Measurements from ENCODE around the gene GAA.

Gene GAA

DNA sequence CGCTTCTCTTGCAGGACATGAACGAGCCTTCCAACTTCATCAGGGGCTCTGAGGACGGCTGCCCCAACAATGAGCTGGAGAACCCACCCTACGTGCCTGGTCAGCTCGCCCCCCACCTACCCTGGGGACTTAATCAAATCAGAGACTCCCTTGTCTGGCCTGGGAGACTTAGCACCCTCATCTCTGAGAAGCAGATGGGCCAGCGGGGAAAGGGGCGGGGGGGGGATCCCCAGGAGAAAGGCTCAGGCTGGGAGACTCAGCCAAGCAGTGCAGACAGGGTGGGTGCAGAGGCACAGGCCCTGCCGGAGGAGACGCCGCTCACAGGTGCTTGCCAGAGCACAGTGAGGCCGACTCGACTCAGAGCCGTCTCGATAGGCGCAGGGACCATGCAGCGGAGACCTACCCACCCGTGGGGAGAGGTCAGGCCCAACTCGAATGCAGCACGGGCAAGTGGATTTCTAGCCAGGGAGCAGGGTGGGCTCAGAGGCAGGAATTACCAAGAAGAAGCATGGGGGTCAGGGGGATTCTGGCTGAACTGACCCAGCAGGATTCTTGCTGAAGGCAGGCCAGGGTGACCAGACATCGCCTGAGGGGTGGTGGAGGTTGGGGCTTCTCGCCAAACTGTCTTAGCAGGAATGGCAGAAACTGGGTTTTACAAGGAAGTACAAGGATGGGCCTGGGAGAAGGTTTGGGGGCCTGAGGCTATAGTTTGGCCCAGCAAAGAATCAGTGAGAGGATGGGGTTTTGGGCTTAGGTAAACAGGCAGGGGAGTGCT, 9.7 kb downstream of the GAA start:
- TF ChIP-seq, protein P1, sequence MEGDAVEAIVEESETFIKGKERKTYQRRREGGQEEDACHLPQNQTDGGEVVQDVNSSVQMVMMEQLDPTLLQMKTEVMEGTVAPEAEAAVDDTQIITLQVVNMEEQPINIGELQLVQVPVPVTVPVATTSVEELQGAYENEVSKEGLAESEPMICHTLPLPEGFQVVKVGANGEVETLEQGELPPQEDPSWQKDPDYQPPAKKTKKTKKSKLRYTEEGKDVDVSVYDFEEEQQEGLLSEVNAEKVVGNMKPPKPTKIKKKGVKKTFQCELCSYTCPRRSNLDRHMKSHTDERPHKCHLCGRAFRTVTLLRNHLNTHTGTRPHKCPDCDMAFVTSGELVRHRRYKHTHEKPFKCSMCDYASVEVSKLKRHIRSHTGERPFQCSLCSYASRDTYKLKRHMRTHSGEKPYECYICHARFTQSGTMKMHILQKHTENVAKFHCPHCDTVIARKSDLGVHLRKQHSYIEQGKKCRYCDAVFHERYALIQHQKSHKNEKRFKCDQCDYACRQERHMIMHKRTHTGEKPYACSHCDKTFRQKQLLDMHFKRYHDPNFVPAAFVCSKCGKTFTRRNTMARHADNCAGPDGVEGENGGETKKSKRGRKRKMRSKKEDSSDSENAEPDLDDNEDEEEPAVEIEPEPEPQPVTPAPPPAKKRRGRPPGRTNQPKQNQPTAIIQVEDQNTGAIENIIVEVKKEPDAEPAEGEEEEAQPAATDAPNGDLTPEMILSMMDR (IDR thresholded peaks at IDR 0.05; ENCODE audit: control extremely low read depth, extremely low read depth, low read depth, missing control alignments) = no peak
- no peak for DNase-seq (ENCODE audit: extremely low spot score)
- CTCF ChIA-PET = interaction anchor here (1.8 to 2.2 kb wide), 2 partner anchors 9 to 10 kb away, joined by 8 to 15 read pairs; partner anchors contain the start of gene GAA
- POLR2A ChIA-PET = no interaction called here

- DNase-seq (ENCODE audit: extremely low spot score) = no peak
- TF ChIP-seq, protein P1 (IDR thresholded peaks at IDR 0.05; ENCODE audit: control extremely low read depth, extremely low read depth, low read depth, missing control alignments) = no peak
- POLR2A ChIA-PET = no interaction called here
- CTCF ChIA-PET = interaction anchor here (2.2 kb wide), 1 partner anchor 10 kb away, joined by 15 read pairs; the partner anchor contains the start of gene GAA
Observed at GRCh38 chr17:80111702-80112470, 10.5 kb downstream of the GAA start.

DNA sequence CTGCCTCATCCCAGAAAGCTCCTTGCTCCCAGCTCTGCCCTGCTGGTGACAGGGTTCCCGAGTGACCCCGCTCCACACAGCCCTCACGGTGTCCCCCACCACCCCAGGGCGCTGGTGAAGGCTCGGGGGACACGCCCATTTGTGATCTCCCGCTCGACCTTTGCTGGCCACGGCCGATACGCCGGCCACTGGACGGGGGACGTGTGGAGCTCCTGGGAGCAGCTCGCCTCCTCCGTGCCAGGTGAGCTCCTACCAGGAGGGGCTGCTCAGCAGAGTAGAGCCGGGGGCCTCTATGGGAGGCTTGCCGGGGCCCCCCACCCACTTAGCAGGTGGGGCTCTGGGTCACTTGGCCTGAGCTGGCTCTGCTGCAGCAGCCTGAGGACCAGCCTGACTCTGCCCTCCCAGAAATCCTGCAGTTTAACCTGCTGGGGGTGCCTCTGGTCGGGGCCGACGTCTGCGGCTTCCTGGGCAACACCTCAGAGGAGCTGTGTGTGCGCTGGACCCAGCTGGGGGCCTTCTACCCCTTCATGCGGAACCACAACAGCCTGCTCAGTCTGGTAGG, 11.2 kb downstream of the GAA start:
- CTCF ChIA-PET = interaction anchor here (2.2 kb wide), 1 partner anchor 11 kb away, joined by 15 read pairs; the partner anchor contains the start of gene GAA
- POLR2A ChIA-PET = no interaction called here
- no peak for DNase-seq (ENCODE audit: extremely low spot score)
- TF ChIP-seq, protein P1 (IDR thresholded peaks at IDR 0.05; ENCODE audit: control extremely low read depth, extremely low read depth, low read depth, missing control alignments) = no peak

DNA sequence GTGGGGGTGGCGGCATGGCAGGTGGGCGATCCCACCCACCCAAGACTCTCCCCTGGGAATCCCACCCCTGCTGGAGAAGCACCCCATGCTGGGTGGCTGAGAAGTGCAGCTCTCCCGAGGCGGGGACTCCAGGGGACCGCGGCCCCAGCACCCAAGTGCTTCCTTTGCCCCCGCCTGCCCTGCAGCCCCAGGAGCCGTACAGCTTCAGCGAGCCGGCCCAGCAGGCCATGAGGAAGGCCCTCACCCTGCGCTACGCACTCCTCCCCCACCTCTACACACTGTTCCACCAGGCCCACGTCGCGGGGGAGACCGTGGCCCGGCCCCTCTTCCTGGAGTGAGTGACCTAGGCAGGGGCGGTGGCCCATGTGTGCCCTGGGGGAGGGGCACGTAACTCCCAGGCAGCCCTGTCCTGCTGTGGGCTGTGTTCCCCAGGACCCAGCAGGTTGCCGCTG, 11.7 kb downstream of the GAA start:
- POLR2A ChIA-PET = no interaction called here
- DNase-seq (ENCODE audit: extremely low spot score) = no peak
- TF ChIP-seq, protein P1 (IDR thresholded peaks at IDR 0.05; ENCODE audit: control extremely low read depth, extremely low read depth, low read depth, missing control alignments) = no peak
- CTCF ChIA-PET = interaction anchor here (2.2 kb wide), 1 partner anchor 12 kb away, joined by 15 read pairs; the partner anchor contains the start of gene GAA

- no peak for DNase-seq (ENCODE audit: extremely low spot score)
- TF ChIP-seq, protein P1 (IDR thresholded peaks at IDR 0.05; ENCODE audit: control extremely low read depth, extremely low read depth, low read depth, missing control alignments) = no peak
- CTCF ChIA-PET = interaction anchor here (1.3 kb wide), 1 partner anchor 13 kb away, joined by 5 read pairs; the partner anchor contains the start of gene GAA
- POLR2A ChIA-PET = no interaction called here
Observed at GRCh38 chr17:80114758-80115157, 13.4 kb downstream of the GAA start.

GRCh38 chr17:80115159-80115558, 13.8 kb downstream of the GAA start:
- ChIA-PET POLR2A (interaction anchor here (0.8 kb wide), 1 partner anchor 25 kb away, joined by 3 read pairs; no protein-coding TSS in a partner anchor), CTCF (interaction anchor here (0.8 to 3.1 kb wide), 4 partner anchors 9 to 107 kb away, joined by 3 to 16 read pairs (median 4); partner anchors contain the start of gene GAA)
- DNase-seq (ENCODE audit: extremely low spot score) = no peak
- TF ChIP-seq, protein P1 (IDR thresholded peaks at IDR 0.05; ENCODE audit: control extremely low read depth, extremely low read depth, low read depth, missing control alignments) = no peak
